Keratinocyte (primary cell): ENCODE data around the gene SMTNL2. TPM values are rescaled to one million over a fixed set of nuclear protein-coding genes. Genes with fewer than 3 reads are reported as not detected.

Experiments used
- DNase-seq: peaks from one replicate; pipeline ENCODE4 v3.0.0-alpha.2; 2011; ENCODE audit warnings: low read depth, missing footprints, low spot score
- FAIRE-seq: peaks from 2 replicates; lab custom pipeline; 2011; peaks lifted over from hg19 to GRCh38; lab: Jason Lieb, UNC
- H2AFZ ChIP-seq: 2 replicates; pipeline ENCODE4 v1.6.0; 2012; ENCODE audit warnings: low read length, control low read depth, inconsistent platforms; ENCODE audit not compliant: control insufficient read depth
- H3K27ac ChIP-seq: 2 replicates; pipeline ENCODE4 v1.5.1; 2011; ENCODE audit warnings: low read length; ENCODE audit not compliant: control insufficient read depth, insufficient read depth
- H3K27me3 ChIP-seq: 3 replicates; pipeline ENCODE4 v1.6.0; 2011; ENCODE audit warnings: low read length; ENCODE audit not compliant: control insufficient read depth, insufficient read depth; ENCODE audit errors: extremely low read depth
- H3K36me3 ChIP-seq, 2 experiments: 2 replicates in 1 of 2; 3 replicates in 1 of 2; pipeline ENCODE4 v1.5.1; 2011; ENCODE audit warnings: low read length in 2 of 2, mild to moderate bottlenecking in 1 of 2; ENCODE audit not compliant: control insufficient read depth in 2 of 2, insufficient read depth in 2 of 2; ENCODE audit errors: extremely low read depth in 1 of 2
- H3K4me1 ChIP-seq: 3 replicates; pipeline ENCODE4 v1.5.1; 2011; ENCODE audit warnings: low read length; ENCODE audit not compliant: control insufficient read depth, insufficient read depth; ENCODE audit errors: extremely low read depth
- H3K4me2 ChIP-seq: 3 replicates; pipeline ENCODE4 v1.6.0; 2011; ENCODE audit warnings: low read depth, low read length; ENCODE audit not compliant: control insufficient read depth, insufficient read depth; ENCODE audit errors: extremely low read depth
- H3K4me3 ChIP-seq, 3 experiments: fragments of 200-600 bp in 1 of 3; sonication (generic) in 1 of 3; 2 replicates in 2 of 3; 3 replicates in 1 of 3; pipeline ENCODE4 v1.5.1; 2011 to 2016; ENCODE audit warnings: low read length in 3 of 3, mild to moderate bottlenecking in 3 of 3, control low read depth in 2 of 3, inconsistent platforms in 1 of 3, low read depth in 1 of 3, mixed read lengths in 1 of 3, mixed run types in 1 of 3, moderate library complexity in 1 of 3; ENCODE audit not compliant: control insufficient read depth in 2 of 3, insufficient read depth in 2 of 3; ENCODE audit errors: extremely low read depth in 1 of 3
- H3K79me2 ChIP-seq: 2 replicates; pipeline ENCODE4 v1.6.0; 2012; ENCODE audit warnings: low read length; ENCODE audit not compliant: control insufficient read depth, insufficient read depth
- H3K9ac ChIP-seq: 3 replicates; pipeline ENCODE4 v1.6.0; 2011; ENCODE audit warnings: low read length; ENCODE audit not compliant: control insufficient read depth, insufficient read depth; ENCODE audit errors: extremely low read depth
- H3K9me1 ChIP-seq: 3 replicates; pipeline ENCODE4 v1.6.0; 2011; ENCODE audit warnings: low read length; ENCODE audit not compliant: control insufficient read depth, insufficient read depth; ENCODE audit errors: extremely low read depth
- H3K9me3 ChIP-seq: 2 replicates; pipeline ENCODE4 v1.5.1; 2012; ENCODE audit warnings: low read depth, low read length; ENCODE audit not compliant: control insufficient read depth
- H4K20me1 ChIP-seq: 3 replicates; pipeline ENCODE4 v1.6.0; 2011; ENCODE audit warnings: low read length; ENCODE audit not compliant: control insufficient read depth, insufficient read depth; ENCODE audit errors: extremely low read depth
- CTCF ChIP-seq, 3 experiments: IDR thresholded peaks in 1 of 3; conservative IDR thresholded peaks in 1 of 3; optimal IDR thresholded peaks in 1 of 3; 2 replicates in 2 of 3; 3 replicates in 1 of 3; pipeline versions ENCODE3 to v1.5.1; 2011; ENCODE audit warnings: low read length in 3 of 3, mild to moderate bottlenecking in 3 of 3, moderate library complexity in 2 of 3, control low read depth in 1 of 3, inconsistent platforms in 1 of 3; ENCODE audit not compliant: insufficient read depth in 2 of 3; ENCODE audit errors: extremely low read depth in 1 of 3
- EZH2 ChIP-seq: IDR thresholded peaks from one replicate; pipeline ENCODE4 v1.6.1; 2012; ENCODE audit warnings: inconsistent platforms, mild to moderate bottlenecking, low read length, moderate library complexity
- dilution Hi-C: fragments of 300-500 bp; cut with MboI; formaldehyde crosslinking; loops from one replicate; pipeline ENCODE4 v1.7.0; 2020; ENCODE audit warnings: low sequenced_read_pairs; ENCODE audit not compliant: extremely low pct_ligation_motif_present
- polyA plus RNA-seq, 5 experiments: library from polyadenylated mRNA; depleted of rRNA in 3 of 5; stranded (reverse) in 3 of 5; stranded (forward) in 1 of 5; unstranded in 1 of 5; fragments of >200 nt; gene quantifications; 1 replicate in 1 of 5; 2 replicates in 3 of 5; 3 replicates in 1 of 5; pipeline versions ENCODE4 v1.2.1 to v1.2.3, GENCODE V29; 2011 to 2012; ENCODE audit warnings: missing spikeins in 2 of 5, low read depth in 1 of 5, low replicate concordance in 1 of 5

The SMTNL2 gene
- polyA plus RNA-seq, 1 donor (not counting 4 experiments of a cell fraction or from before 2014, with no cell fraction given): not detected

GRCh38 chr17:4557626-4558346, 26.5 kb upstream of the SMTNL2 start:
- Histone ChIP-seq H3K27me3 (no peaks in the 10 kb centered on the region), H4K20me1 (no peaks in the 10 kb centered on the region), H3K9me3 (no peaks in the 10 kb centered on the region), H3K9me1 (no peaks in the 10 kb centered on the region), H3K4me3 (no peak overlapping the region), H2AFZ (no peak overlapping the region), H3K4me2 (no peak overlapping the region), H3K36me3 (peaks cover 3 to 13% of the 10 kb centered on the region in 2 experiments), H3K4me1 (peaks cover 24% of the 10 kb centered on the region), H3K27ac (no peak overlapping the region), H3K9ac (no peak overlapping the region), H3K79me2 (peaks cover 22% of the 10 kb centered on the region)
- FAIRE-seq: no peak
- TF ChIP-seq CTCF (optimal IDR thresholded peaks at IDR 0.05 in 1 of 3, IDR thresholded peaks at IDR 0.05 in 1 of 3, conservative IDR thresholded peaks at IDR 0.05 in 1 of 3; ENCODE audit: extremely low read depth in 1 of 3, insufficient read depth in 2 of 3, low read length in 3 of 3) (no peak), EZH2 (no peak)
- dilution Hi-C loops: no loop called here
- no peak for DNase-seq

GRCh38 chr17:4558347-4558971, 25.9 kb upstream of the SMTNL2 start:
- no peak overlapping the region for H3K4me2 ChIP-seq
- peaks cover 24% of the 10 kb centered on the region for H3K4me1 ChIP-seq
- H3K79me2 ChIP-seq: peaks cover 17% of the 10 kb centered on the region
- H3K4me3 ChIP-seq: no peak overlapping the region
- H3K9me1 ChIP-seq: no peaks in the 10 kb centered on the region
- TF ChIP-seq CTCF (optimal IDR thresholded peaks at IDR 0.05 in 1 of 3, IDR thresholded peaks at IDR 0.05 in 1 of 3, conservative IDR thresholded peaks at IDR 0.05 in 1 of 3; ENCODE audit: extremely low read depth in 1 of 3, insufficient read depth in 2 of 3, low read length in 3 of 3): no peak
- TF ChIP-seq EZH2: no peak
- no peaks in the 10 kb centered on the region for H3K9me3 ChIP-seq
- FAIRE-seq: no peak
- H3K36me3 ChIP-seq: peaks cover 0 to 7% of the 10 kb centered on the region in 2 experiments
- no peaks in the 10 kb centered on the region for H3K27me3 ChIP-seq
- H4K20me1 ChIP-seq: no peaks in the 10 kb centered on the region
- DNase-seq: no peak
- dilution Hi-C loops: no loop called here
- no peak overlapping the region for H2AFZ ChIP-seq
- no peak overlapping the region for H3K9ac ChIP-seq
- no peak overlapping the region for H3K27ac ChIP-seq
